Ovary (tissue), 3 donors: ENCODE measurements around the gene CTCFL.

Experiments used
- CTCF ChIP-seq, 3 donors: fragments of 450-650 bp in 2 of 3; fragments of 200-600 bp in 1 of 3; IDR thresholded peaks; one replicate each; pipeline versions ENCODE4 v1.5.1 to v1.8.0; 2016 to 2022; ENCODE audit warnings: antibody characterized with exemption in 3 of 3, mild to moderate bottlenecking in 1 of 3
- EP300 ChIP-seq: sonication (generic); formaldehyde crosslinking; IDR thresholded peaks from one replicate; pipeline ENCODE4 v1.6.1; 2017; ENCODE audit warnings: antibody characterized with exemption
- POLR2A ChIP-seq: fragments of 450-650 bp; IDR thresholded peaks from one replicate; pipeline ENCODE4 v1.6.1; 2017; ENCODE audit warnings: antibody characterized with exemption, mild to moderate bottlenecking, moderate library complexity
- donor health status: DM: no; HTN: no; CAD: no.

DNA sequence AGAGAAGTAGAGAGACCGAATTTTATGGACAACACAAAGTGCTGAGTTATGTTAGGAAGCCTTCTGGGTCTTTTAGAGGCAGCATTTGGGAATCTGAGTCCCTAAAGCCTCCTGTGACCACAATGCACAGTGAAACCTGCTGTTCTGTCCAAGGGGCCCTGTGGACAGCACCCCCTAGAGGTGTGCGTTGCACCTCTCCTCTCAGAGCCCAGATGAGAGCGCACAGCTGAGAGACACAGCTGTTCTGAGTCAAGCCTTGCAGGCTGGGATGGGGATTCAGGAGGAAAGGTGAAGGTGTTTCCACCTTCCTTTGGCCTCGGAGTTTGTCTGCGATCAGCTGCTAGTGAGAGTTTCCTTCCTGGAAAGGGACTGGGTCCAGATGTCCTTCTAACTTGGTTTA is 49.0 kb upstream of the CTCFL start:
- TF ChIP-seq CTCF (IDR thresholded peaks at IDR 0.05) (no peak), POLR2A (no peak), EP300 (no peak)
